ENCODE results near the gene KLHL3. TPM values are rescaled to one million over a fixed set of nuclear protein-coding genes. Genes with fewer than 3 reads are reported as not detected.

KLHL3 gene
- total RNA-seq, 1 donor from 2014 or later, result 11.8 TPM

DNA sequence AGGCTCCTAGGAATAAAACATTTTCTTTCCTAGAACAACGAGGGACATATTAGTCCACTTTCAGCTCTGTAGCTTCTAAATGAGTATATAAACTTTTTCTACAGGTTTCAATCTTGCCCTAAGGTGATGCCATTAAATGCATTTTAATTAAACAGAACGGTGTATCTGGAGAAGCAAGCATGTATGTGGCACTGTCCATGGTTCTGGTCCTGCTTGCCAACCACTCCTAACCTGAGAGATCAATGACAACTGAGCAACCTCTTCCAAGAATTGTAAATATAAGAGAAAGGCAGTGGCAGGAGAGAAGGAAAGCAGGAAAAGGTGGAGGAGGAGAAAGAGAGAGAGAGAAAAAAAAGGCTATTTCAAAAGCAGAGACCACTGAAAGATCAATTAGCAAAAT is 141.2 kb downstream of the KLHL3 start:
- no peak for DNase-seq (ENCODE audit: low read depth, low spot score)
- Mint-ChIP-seq H3K27me3 (ENCODE audit: low read depth) (peaks cover 70% of the 10 kb centered on the region), H3K27ac (ENCODE audit: unreplicated experiment) (no peak overlapping the region), H3K9me3 (peaks cover 3% of the 10 kb centered on the region), H3K4me1 (no peaks in the 10 kb centered on the region), H3K4me3 (no peak overlapping the region), H3K36me3 (ENCODE audit: low read depth) (no peaks in the 10 kb centered on the region)
- TF ChIP-seq, protein P1, sequence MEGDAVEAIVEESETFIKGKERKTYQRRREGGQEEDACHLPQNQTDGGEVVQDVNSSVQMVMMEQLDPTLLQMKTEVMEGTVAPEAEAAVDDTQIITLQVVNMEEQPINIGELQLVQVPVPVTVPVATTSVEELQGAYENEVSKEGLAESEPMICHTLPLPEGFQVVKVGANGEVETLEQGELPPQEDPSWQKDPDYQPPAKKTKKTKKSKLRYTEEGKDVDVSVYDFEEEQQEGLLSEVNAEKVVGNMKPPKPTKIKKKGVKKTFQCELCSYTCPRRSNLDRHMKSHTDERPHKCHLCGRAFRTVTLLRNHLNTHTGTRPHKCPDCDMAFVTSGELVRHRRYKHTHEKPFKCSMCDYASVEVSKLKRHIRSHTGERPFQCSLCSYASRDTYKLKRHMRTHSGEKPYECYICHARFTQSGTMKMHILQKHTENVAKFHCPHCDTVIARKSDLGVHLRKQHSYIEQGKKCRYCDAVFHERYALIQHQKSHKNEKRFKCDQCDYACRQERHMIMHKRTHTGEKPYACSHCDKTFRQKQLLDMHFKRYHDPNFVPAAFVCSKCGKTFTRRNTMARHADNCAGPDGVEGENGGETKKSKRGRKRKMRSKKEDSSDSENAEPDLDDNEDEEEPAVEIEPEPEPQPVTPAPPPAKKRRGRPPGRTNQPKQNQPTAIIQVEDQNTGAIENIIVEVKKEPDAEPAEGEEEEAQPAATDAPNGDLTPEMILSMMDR (conservative IDR thresholded peaks at IDR 0.05), result no peak

DNA sequence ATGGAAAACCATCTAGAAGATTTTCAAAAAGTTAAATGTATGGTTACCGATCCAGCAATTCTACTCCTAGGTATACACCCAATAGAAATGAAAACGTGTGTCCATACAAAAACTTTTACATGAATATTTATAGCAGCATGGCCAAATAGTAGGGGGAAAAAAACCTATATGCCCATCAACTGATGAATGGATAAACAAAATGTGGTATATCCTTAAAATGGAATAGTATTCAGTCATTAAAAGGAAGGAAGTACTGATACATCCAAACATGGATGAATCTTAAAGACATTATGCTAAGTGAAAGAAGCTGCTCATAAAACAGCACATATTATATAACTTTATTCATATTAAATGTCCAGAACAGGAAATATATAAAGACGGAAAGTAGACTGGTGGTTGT is 143.6 kb downstream of the KLHL3 start:
- Mint-ChIP-seq H3K36me3 (ENCODE audit: low read depth) (no peaks in the 10 kb centered on the region), H3K4me3 (no peak overlapping the region), H3K27me3 (ENCODE audit: low read depth) (peaks cover 62% of the 10 kb centered on the region), H3K9me3 (peaks cover 3% of the 10 kb centered on the region), H3K4me1 (no peaks in the 10 kb centered on the region), H3K27ac (ENCODE audit: unreplicated experiment) (no peak overlapping the region)
- TF ChIP-seq, protein P1 (conservative IDR thresholded peaks at IDR 0.05), result no peak
- DNase-seq (ENCODE audit: low read depth, low spot score), result no peak

DNA sequence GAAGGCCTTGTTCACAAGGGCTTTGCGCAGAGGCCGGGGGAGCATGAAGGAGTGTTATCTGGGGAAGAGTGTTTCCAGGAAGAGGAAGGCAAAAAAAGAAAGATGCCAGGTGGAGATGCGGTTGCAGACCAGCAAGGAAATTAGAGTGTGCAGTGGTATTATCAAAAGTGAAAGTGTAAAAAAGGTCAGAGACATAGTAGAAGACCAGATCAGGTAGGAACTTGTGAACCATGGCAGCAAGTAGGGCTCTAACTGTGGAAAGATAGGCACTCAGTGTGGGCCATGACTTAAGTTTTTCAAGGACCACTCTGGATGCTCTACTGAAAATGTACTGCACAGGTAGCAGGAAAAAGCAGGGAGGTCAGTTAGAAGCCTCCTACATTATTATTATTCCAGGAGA is 146.7 kb downstream of the KLHL3 start:
- H3K4me1 Mint-ChIP-seq, result no peaks in the 10 kb centered on the region
- H3K27ac Mint-ChIP-seq (ENCODE audit: unreplicated experiment), result peak overlapping the region; percentile 9
- peaks cover 43% of the 10 kb centered on the region for H3K27me3 Mint-ChIP-seq (ENCODE audit: low read depth)
- peaks cover 8% of the 10 kb centered on the region for H3K9me3 Mint-ChIP-seq
- TF ChIP-seq, protein P1 (conservative IDR thresholded peaks at IDR 0.05), result no peak
- H3K36me3 Mint-ChIP-seq (ENCODE audit: low read depth), result no peaks in the 10 kb centered on the region
- no peak for DNase-seq (ENCODE audit: low read depth, low spot score)
- no peak overlapping the region for H3K4me3 Mint-ChIP-seq

DNA sequence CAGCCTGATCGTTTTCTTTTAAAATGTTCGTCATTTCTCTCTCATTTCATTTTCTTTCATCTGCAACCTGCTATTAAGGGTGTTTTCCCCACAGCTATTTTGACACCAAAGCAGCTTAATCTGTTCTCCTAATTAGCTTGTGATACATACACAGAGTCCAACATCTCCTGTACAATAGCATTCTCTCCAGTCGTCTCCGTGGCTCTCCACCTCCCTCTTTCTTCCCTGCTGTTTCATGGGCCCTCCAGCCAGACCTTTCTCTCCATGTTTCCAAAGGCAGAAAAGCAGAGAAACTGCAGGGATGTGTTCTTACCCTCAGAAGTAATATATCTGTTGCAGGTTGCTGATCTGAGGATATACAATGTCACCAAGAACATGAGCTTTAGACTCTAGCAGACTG is 148.0 kb downstream of the KLHL3 start:
- peaks cover 8% of the 10 kb centered on the region for H3K9me3 Mint-ChIP-seq

DNA sequence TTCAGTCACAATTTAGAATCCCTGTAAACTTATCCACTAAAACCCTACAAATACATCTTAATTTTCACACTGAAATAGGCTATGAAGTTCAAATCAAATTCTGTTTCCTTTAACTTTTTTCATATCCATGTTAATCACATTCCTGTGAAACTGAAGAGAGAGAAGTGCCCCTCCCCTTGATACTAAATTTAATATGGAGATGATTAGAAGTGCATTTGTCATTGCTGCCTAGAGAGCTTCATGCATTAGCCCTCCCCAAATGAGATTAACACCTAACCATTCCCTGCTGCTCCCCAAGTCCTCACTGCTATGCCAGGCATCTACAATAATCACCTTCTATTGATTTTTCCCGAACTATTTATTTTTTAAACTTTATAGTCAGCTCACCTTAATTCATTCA is 151.6 kb downstream of the KLHL3 start:
- Mint-ChIP-seq H3K4me1 (no peaks in the 10 kb centered on the region), H3K27ac (ENCODE audit: unreplicated experiment) (no peak overlapping the region), H3K27me3 (ENCODE audit: low read depth) (peaks cover 22% of the 10 kb centered on the region), H3K9me3 (peaks cover 8% of the 10 kb centered on the region), H3K36me3 (ENCODE audit: low read depth) (no peaks in the 10 kb centered on the region), H3K4me3 (no peak overlapping the region)
- DNase-seq (ENCODE audit: low read depth, low spot score), result no peak
- TF ChIP-seq, protein P1 (conservative IDR thresholded peaks at IDR 0.05), result no peak

More for the DNA sequence above, 148.0 kb downstream of the KLHL3 start:
- peaks cover 34% of the 10 kb centered on the region for H3K27me3 Mint-ChIP-seq (ENCODE audit: low read depth)
- no peak for DNase-seq (ENCODE audit: low read depth, low spot score)
- no peak overlapping the region for H3K4me3 Mint-ChIP-seq
- no peak overlapping the region for H3K27ac Mint-ChIP-seq (ENCODE audit: unreplicated experiment)
- TF ChIP-seq, protein P1 (conservative IDR thresholded peaks at IDR 0.05), result no peak
- no peaks in the 10 kb centered on the region for H3K4me1 Mint-ChIP-seq
- H3K36me3 Mint-ChIP-seq (ENCODE audit: low read depth), result no peaks in the 10 kb centered on the region

DNA sequence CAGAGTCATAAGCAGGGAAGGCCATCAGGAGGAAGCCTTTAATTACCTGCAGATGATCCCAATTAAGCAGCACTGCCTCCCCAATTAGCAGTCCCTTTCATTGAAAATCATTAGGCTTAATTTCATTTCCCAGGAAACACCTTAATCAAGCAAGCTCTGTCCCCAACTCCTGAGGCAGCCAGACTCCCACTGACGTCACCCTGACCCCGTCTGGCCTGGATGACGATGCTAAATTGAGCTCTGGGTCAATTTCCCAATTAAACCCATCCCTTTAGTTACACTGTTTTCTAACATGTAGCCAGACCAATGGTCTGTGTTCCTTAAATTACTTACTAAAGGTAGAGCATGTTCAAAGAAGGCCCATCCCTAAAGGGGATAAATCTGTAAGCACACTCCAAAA is 152.8 kb downstream of the KLHL3 start:
- Mint-ChIP-seq H3K9me3 (peaks cover 8% of the 10 kb centered on the region), H3K36me3 (ENCODE audit: low read depth) (no peaks in the 10 kb centered on the region), H3K27ac (ENCODE audit: unreplicated experiment) (no peak overlapping the region), H3K4me3 (no peak overlapping the region), H3K27me3 (ENCODE audit: low read depth) (peaks cover 16% of the 10 kb centered on the region), H3K4me1 (no peaks in the 10 kb centered on the region)
- TF ChIP-seq, protein P1 (conservative IDR thresholded peaks at IDR 0.05), result no peak
- DNase-seq (ENCODE audit: low read depth, low spot score), result no peak

All from neural crest cell (in vitro differentiated cells).